WTC11 (cell line): ENCODE data around the gene SDK2. TPM values are rescaled to one million over a fixed set of nuclear protein-coding genes. Genes with fewer than 3 reads are reported as not detected.

Experiments
- ATAC-seq: fragments of 200-7000 bp; cut with Tn5 transposase; 2 replicates; pipeline ENCODE4 v1.10.0; 2021; ENCODE audit warnings: mild to moderate bottlenecking, moderate library complexity
- CTCF ChIA-PET: fragments of 300-600 bp; sonication (Branson Sonifier 250); formaldehyde crosslinking; loops from one replicate; lab custom pipeline; 2021; ENCODE audit warnings: antibody characterized with exemption; lab: Charles Lee
- POLR2A ChIA-PET: fragments of 350-600 bp; sonication (Branson Sonifier 250); formaldehyde crosslinking; loops from one replicate; lab custom pipeline; 2021; ENCODE audit warnings: antibody characterized with exemption; lab: Charles Lee
- DNase-seq: peaks from one replicate; pipeline ENCODE4 v3.0.0; 2021; ENCODE audit warnings: low spot score
- H3K27ac Mint-ChIP-seq: 2 replicates; pipeline ENCODE4 v1.8.0; 2021; ENCODE audit warnings: mixed read lengths
- H3K27me3 Mint-ChIP-seq: 2 replicates; pipeline ENCODE4 v1.8.0; 2021; ENCODE audit warnings: low read depth, mild to moderate bottlenecking, moderate library complexity, mixed read lengths
- H3K36me3 Mint-ChIP-seq: 2 replicates; pipeline ENCODE4 v1.8.0; 2021; ENCODE audit warnings: mixed read lengths
- H3K4me1 Mint-ChIP-seq: 2 replicates; pipeline ENCODE4 v1.8.0; 2022; ENCODE audit warnings: mixed read lengths
- H3K4me3 Mint-ChIP-seq: 2 replicates; pipeline ENCODE4 v1.8.0; 2021; ENCODE audit warnings: mild to moderate bottlenecking, moderate library complexity, mixed read lengths
- H3K9me3 Mint-ChIP-seq: 2 replicates; pipeline ENCODE4 v1.8.0; 2021; ENCODE audit warnings: mixed read lengths
- AFF4 ChIP-seq: sonication (generic); formaldehyde crosslinking; IDR thresholded peaks from 2 replicates; pipeline ENCODE4 v1.8.1; 2023; ENCODE audit warnings: mild to moderate bottlenecking, missing genetic modification reagents, borderline replicate concordance
- AR ChIP-seq: fragments of 250-450 bp; sonication (Bioruptor Pico); IDR thresholded peaks from 2 replicates; pipeline ENCODE4 v1.9.0; 2021; ENCODE audit warnings: mild to moderate bottlenecking
- ATF3 ChIP-seq: sonication (generic); formaldehyde crosslinking; conservative IDR thresholded peaks from 2 replicates; pipeline ENCODE4 v1.8.1; 2022; ENCODE audit warnings: mild to moderate bottlenecking, missing genetic modification reagents
- CDX4 ChIP-seq: fragments of 250-450 bp; sonication (Bioruptor Pico); IDR thresholded peaks from 2 replicates; pipeline ENCODE4 v1.9.0; 2021; ENCODE audit warnings: moderate library complexity, mild to moderate bottlenecking, inconsistent platforms, borderline replicate concordance
- ELF4 ChIP-seq: sonication (generic); formaldehyde crosslinking; IDR thresholded peaks from 2 replicates; pipeline ENCODE4 v1.8.1; 2022; ENCODE audit warnings: low read depth, mild to moderate bottlenecking, moderate library complexity, missing genetic modification reagents
- EMX1 ChIP-seq: fragments of 250-450 bp; sonication (Bioruptor Pico); IDR thresholded peaks from 2 replicates; pipeline ENCODE4 v1.8.0; 2021; ENCODE audit warnings: mild to moderate bottlenecking
- ESRRA ChIP-seq: sonication (generic); formaldehyde crosslinking; IDR thresholded peaks from 2 replicates; pipeline ENCODE4 v1.8.1; 2022; ENCODE audit warnings: mild to moderate bottlenecking, missing genetic modification reagents, borderline replicate concordance
- GRHL2 ChIP-seq: fragments of 250-450 bp; sonication (Bioruptor Pico); IDR thresholded peaks from 2 replicates; pipeline ENCODE4 v1.8.0; 2022; ENCODE audit warnings: mild to moderate bottlenecking, moderate library complexity; ENCODE audit not compliant: insufficient replicate concordance, severe bottlenecking
- HMGA2 ChIP-seq: fragments of 250-450 bp; sonication (Bioruptor Pico); IDR thresholded peaks from 2 replicates; pipeline ENCODE4 v1.4.0; 2021; ENCODE audit warnings: mild to moderate bottlenecking, moderate library complexity
- NFATC4 ChIP-seq: fragments of 250-450 bp; sonication (Bioruptor Pico); IDR thresholded peaks from 2 replicates; pipeline ENCODE4 v1.9.0; 2021; ENCODE audit warnings: mild to moderate bottlenecking
- NFE2L1 ChIP-seq: sonication (generic); formaldehyde crosslinking; IDR thresholded peaks from 2 replicates; pipeline ENCODE4 v1.8.1; 2023; ENCODE audit warnings: missing genetic modification reagents
- NR1H2 ChIP-seq: sonication (generic); formaldehyde crosslinking; IDR thresholded peaks from 2 replicates; pipeline ENCODE4 v1.9.0; 2021; ENCODE audit warnings: mild to moderate bottlenecking, moderate library complexity, missing genetic modification reagents
- NR3C1 ChIP-seq: sonication (generic); formaldehyde crosslinking; conservative IDR thresholded peaks from 2 replicates; pipeline ENCODE4 v1.8.1; 2023; ENCODE audit warnings: low read depth, mild to moderate bottlenecking, missing genetic modification reagents
- OVOL2 ChIP-seq: fragments of 250-450 bp; sonication (Bioruptor Pico); IDR thresholded peaks from 2 replicates; pipeline ENCODE4 v1.9.0; 2021; ENCODE audit warnings: mild to moderate bottlenecking, borderline replicate concordance
- RELA ChIP-seq: sonication (generic); formaldehyde crosslinking; IDR thresholded peaks from 2 replicates; pipeline ENCODE4 v1.8.1; 2022; ENCODE audit warnings: missing genetic modification reagents, mild to moderate bottlenecking, borderline replicate concordance
- ZNF281 ChIP-seq: sonication (generic); formaldehyde crosslinking; IDR thresholded peaks from 2 replicates; pipeline ENCODE4 v1.8.0; 2023; ENCODE audit warnings: mild to moderate bottlenecking, missing genetic modification reagents
- ZNF317 ChIP-seq: sonication (generic); formaldehyde crosslinking; IDR thresholded peaks from 2 replicates; pipeline ENCODE4 v1.8.1; 2023; ENCODE audit warnings: low read depth, mild to moderate bottlenecking, moderate library complexity, missing genetic modification reagents, borderline replicate concordance
- ZNF423 ChIP-seq: fragments of 250-450 bp; sonication (Bioruptor Pico); IDR thresholded peaks from 2 replicates; pipeline ENCODE4 v2.1.2; 2022; ENCODE audit warnings: mild to moderate bottlenecking, moderate library complexity
- ZNF425 ChIP-seq: fragments of 250-450 bp; sonication (Bioruptor Pico); conservative IDR thresholded peaks from 2 replicates; pipeline ENCODE4 v1.9.0; 2021; ENCODE audit warnings: mild to moderate bottlenecking
- total RNA-seq: library from RNA; stranded (reverse); gene quantifications from 3 replicates; pipeline ENCODE4 v1.2.3, GENCODE V29; 2021
- TF ChIP-seq, protein P1 (sequence below): sonication (generic); formaldehyde crosslinking; IDR thresholded peaks from 2 replicates; pipeline ENCODE4 v1.8.0; 2023; ENCODE audit warnings: missing genetic modification reagents

SDK2 gene
- total RNA-seq, 1 experiment from 2014 or later: 14.8 TPM

DNA sequence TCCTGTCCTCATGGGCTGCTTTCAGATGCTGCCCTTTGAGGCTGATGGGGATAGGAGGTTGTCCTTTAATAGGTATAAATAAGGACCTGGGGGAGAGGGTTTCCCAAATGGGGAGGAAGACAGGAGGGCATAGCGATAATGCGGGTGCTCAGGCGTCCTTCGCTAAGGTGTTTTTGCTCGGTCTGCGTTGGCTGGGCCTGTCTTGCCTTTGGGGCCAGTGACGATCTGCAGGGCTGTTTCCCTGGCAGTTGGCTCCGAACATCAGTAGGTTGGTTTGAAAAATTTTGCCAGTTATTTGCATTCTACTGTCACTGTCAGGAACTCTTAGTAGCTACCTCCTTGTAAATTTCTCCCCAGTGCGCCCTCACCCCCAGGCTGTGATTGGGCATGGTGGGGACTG lies 294.6 kb downstream of the SDK2 start:
- no peak for TF ChIP-seq RELA (CRISPR knock-in tag)
- no peak for TF ChIP-seq ZNF425 (CRISPR knock-in tag)
- TF ChIP-seq OVOL2: no peak
- no peak for TF ChIP-seq NR3C1
- TF ChIP-seq NR1H2 (CRISPR knock-in tag): no peak
- no peak for TF ChIP-seq GRHL2
- no peak for TF ChIP-seq EMX1 (CRISPR knock-in tag)
- TF ChIP-seq, protein P1, sequence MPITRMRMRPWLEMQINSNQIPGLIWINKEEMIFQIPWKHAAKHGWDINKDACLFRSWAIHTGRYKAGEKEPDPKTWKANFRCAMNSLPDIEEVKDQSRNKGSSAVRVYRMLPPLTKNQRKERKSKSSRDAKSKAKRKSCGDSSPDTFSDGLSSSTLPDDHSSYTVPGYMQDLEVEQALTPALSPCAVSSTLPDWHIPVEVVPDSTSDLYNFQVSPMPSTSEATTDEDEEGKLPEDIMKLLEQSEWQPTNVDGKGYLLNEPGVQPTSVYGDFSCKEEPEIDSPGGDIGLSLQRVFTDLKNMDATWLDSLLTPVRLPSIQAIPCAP (CRISPR knock-in tag): no peak
- no peak for TF ChIP-seq NFE2L1 (CRISPR knock-in tag)
- no peak for TF ChIP-seq NFATC4 (CRISPR knock-in tag)
- TF ChIP-seq AR (CRISPR knock-in tag): no peak
- TF ChIP-seq ELF4 (CRISPR knock-in tag): no peak
- TF ChIP-seq CDX4: no peak
- TF ChIP-seq ZNF423: no peak
- TF ChIP-seq ATF3 (CRISPR knock-in tag): no peak
- TF ChIP-seq ESRRA (CRISPR knock-in tag): no peak
- no peak for TF ChIP-seq HMGA2 (CRISPR knock-in tag)
- TF ChIP-seq ZNF281 (CRISPR knock-in tag): no peak
- no peak for TF ChIP-seq ZNF317 (CRISPR knock-in tag)
- no peak for TF ChIP-seq AFF4 (CRISPR knock-in tag)
- H3K4me1 Mint-ChIP-seq: peaks cover 28% of the 10 kb centered on the region
- H3K27me3 Mint-ChIP-seq: no peaks in the 10 kb centered on the region
- ChIA-PET CTCF (interaction anchor here (0.6 to 1.7 kb wide), 11 partner anchors 8 to 94 kb away, joined by 3 to 19 read pairs (median 5); no protein-coding TSS in a partner anchor), POLR2A (interaction anchor here (1.0 to 1.3 kb wide), 2 partner anchors 20 to 37 kb away, joined by 3 read pairs; no protein-coding TSS in a partner anchor)
- H3K36me3 Mint-ChIP-seq: no peaks in the 10 kb centered on the region
- DNase-seq (no peak), ATAC-seq (no peak)
- H3K4me3 Mint-ChIP-seq: no peak overlapping the region
- no peak overlapping the region for H3K27ac Mint-ChIP-seq
- H3K9me3 Mint-ChIP-seq: no peaks in the 10 kb centered on the region
